ENCODE data around the gene ERCC8.
"Not testable (repeated sequence)": the region's sequence is repeated elsewhere in the genome, so short reads cannot be mapped to it uniquely, and the experiment has no call there.

ERCC8 gene

DNA sequence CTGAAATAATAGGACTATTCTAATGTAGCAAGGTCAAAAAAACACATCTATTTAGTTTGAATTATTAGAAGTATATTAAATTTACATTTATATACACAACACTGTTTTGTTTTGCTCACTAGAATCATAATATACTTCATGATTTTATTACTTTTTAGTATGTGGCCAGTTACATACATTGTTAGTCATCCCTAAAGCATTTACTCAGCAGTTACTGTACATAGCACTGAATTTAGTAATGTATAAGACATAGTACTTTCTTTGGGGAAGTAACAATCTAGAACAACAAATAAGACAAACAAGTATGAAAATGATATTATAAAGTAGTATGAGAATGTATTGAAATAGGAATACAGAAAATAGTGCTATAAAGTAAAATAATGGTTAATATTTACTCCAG is 28.2 kb downstream of the ERCC8 start:
- DNase-seq (ENCODE audit: low read depth in 2 of 2), result no peak

DNA sequence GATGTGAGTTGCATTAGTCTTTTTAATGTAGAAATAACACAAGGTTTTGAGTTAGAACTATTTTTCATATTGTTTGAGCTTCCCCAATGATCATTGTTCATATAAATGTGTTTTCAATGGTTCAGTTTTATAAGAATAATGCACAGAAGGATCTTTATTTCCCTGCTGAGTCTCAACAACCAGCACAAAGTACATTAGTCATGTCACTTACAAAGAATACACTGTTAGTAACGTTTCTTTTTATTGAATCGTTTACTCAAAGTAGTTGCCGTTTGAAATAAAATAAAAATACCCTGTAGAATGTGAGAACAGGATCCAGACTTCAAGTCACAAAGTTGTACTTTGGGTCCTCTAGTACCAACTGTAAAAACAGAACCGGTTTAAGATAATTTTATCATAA is 41.5 kb downstream of the ERCC8 start:
- DNase-seq (ENCODE audit: low read depth in 2 of 2), result no peak

DNA sequence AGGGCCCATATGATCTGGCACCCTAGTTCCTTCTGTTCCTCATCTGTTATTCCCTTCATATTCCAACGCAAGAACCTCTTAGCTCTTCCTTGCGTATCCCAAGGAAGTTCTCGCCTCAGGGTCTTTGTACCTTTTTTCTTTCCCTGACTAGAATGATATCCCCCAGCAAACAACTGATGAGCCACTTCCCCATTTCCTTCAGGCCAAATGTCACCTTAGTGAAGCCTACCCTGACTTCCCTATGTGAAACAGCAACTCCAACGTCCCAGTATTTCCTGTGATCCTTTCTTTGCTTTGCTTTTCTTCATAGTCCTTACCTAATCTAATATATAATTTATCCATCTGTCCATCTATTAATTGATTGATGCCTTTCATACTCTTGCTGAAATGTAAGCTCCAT is 47.9 kb downstream of the ERCC8 start:
- no peak for DNase-seq (ENCODE audit: low read depth in 2 of 2)

DNA sequence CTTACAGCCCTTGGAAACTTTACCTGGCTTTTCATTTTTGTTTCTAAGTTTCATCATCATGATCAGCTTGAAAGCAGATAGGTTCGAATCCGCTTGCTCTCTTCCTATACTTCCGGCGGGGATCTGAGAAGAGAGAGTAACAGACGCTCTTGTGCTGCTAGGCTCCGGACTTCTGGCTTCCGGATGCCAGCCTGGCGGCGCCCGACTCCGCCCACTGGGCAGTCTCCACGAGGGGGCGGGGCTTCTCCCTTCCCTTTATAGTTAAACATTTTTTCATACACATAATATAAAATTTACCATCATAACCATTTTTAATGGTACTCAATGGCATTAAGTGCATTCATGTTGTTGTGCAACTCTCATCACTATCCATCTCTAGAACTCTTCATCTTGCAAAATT is 51.3 kb downstream of the ERCC8 start:
- no peak for DNase-seq (ENCODE audit: low read depth in 2 of 2)

DNA sequence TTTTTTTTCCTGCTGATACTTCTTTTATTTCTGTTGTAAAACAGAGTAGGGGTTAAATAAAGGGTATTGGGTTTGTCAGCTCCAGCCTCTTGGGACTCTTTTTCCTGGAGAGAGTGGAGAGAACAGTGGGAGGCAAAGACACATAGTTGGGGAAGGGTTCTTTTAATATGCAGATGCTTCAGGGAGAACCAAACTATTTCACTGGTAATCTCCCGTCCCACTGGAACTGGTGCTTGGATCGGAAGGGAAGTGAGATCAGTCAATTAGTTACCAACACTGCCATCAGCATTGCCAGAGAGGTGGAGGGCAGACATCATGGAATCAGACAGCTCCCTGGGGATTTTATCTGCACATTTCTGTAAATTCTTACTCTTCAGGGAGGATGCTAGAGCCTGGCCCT is 53.2 kb downstream of the ERCC8 start:
- DNase-seq (ENCODE audit: low read depth in 2 of 2), result no peak

DNA sequence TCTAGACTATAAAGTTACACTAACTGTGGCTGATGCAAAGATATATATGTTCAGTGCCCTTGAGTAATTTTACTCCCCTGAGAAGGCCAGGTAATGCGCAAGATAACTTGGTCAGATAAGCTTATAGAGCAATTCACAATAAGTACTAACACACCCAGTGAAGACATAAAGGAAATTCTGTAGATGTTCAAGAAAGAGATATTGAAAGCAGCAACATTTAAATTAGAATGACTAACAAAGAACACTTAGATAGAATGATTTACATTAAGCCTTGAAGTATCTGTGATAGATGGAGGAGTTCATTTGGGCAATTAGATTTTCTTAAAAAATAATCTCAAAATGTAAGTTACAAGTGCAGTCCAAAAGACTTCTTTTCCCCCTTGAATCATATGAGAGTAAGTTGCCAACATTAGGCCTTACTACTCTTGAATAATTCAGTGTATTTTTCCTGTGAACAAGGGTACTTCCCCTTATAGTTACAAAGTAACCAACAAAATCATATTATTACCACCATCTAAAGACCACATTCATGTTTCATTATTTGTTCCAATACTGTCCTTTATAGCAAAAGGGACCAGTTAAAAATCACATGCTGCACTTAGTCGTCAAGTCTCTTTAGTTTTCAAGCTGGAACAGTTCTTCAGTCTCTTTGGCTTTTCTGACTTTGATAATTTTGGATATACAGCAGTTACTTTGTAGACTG is 56.4 kb downstream of the ERCC8 start:
- no peak for DNase-seq (ENCODE audit: low read depth in 2 of 2)

DNA sequence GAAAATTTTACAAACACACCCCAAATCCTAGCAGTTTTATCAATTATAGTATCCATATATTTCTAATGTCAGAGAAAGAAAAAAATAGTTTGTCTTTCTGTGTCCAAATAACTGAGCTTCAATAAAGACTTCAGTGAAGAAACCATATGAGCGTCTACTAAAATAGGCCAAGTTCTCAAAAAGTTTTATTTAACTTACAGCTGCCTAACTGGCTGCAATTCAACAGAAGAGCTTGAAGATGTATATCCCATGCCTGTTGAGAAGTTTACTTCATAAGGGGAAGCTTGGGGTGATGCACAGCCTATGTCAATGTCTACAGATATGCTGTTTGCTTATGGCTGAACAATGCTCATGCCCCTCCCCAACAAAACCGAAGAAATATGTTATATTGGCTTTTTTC is 57.1 kb downstream of the ERCC8 start:
- no peak for DNase-seq (ENCODE audit: low read depth in 2 of 2)

DNA sequence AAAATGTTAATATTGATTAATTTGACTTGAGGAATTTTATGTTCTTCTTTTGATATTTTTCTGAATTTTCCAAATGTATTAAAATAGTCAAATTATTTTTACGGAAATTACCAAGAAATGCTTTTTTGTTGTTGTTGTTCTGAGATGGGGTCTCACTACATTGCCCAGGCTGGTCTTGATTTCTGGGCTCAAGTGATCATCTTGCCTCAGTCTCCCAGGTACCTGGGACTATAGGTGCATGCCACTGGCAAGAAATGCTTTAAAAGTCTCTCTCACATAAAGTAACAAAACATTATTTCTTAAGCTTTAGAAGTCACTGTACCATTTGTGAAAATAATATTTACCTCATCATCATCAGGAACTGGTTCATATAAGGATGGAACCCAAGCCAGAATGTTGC is 57.8 kb downstream of the ERCC8 start:
- no peak for DNase-seq (ENCODE audit: low read depth in 2 of 2)

DNA sequence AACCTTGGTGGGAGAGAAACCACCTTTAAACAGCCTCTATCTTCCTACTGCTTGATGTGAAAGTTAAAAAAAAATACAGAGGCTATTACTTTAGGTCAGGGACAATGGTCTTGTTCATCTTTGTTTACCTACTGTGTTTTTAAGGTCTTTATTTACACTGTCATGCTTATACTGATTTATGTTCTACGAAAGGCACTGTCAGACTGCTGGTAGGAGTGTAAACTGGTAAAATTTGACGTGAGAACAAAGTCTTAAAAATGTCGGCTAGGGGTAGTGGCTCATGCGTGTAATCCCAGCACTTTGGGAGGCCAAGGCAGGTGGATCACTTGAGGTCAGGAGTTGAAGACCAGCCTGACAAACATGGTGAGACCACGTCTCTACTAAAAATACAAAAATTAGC is 58.7 kb downstream of the ERCC8 start:
- no peak for DNase-seq (ENCODE audit: low read depth in 2 of 2)

DNA sequence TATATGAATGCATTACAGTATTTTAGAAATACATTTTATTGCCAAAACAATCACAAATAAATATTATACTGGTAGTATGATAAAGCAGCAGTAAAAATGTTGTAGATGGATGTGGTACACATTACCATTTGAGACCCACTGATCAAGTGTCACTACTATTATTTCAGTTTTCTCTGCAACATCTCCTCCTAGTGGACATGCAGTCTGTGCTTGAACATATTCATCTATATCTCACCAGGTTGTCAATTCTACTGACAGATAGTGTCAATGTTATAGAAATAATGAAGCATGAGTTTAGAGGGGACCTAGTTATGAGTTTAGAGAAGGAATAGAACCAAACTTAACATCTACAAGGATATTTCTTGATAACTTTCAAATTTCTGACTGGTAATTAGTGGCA is 61.6 kb downstream of the ERCC8 start:
- no peak for DNase-seq (ENCODE audit: low read depth in 2 of 2)

DNA sequence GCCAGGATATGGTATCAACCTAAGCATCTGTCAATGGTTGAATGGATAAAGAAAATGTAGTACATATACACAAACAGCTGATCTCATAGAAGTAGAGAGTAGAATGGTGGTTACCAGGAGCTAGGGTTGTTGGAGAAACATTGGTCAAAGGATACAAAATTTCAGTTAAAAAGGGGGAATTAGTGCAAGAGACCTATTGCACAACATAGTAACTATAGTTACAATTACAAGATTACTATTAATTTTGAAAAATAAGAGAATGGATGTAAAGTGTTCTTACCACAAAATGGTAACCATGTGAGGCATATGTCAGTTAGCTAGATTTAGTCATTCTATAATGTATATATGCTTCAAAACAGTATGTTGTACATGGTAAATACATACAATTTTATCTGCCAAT is 72.0 kb downstream of the ERCC8 start:
- no peak for DNase-seq (ENCODE audit: low read depth in 2 of 2)

DNA sequence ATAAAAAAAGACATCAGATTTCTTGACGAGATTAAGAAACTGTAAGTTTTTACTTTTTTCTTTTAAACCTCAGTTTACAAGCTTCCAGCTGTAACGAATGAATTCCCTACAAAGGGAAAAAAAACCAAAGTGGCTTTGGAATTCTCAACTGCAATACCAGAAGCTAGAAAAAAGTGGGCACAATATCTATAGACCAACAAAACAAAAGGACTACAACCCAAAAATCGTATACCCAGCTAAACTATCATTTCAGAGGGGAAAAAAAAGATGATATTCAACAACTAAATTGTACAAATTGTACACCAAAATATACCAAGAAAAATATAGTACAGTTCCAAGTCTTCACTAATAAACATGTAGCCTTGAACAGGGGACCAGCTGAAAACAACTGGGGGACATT is 74.0 kb downstream of the ERCC8 start:
- no peak for DNase-seq (ENCODE audit: low read depth in 2 of 2)

DNA sequence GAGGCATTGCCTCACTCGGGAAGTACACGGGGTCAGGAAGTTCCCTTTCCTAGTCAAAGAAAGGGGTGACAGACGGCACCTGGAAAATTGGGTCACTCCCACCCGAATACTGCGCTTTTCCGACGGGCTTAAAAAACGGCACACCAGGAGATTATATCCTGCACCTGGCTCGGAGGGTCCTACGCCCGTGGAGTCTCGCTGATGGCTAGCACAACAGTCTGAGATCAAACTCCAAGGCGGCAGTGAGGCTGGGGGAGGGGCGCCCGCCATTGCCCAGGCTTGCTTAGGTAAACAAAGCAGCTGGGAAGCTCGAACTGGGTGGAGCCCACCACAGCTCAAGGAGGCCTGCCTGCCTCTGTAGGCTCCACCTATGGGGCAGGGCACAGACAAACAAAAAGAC is 84.3 kb downstream of the ERCC8 start:
- not testable (repeated sequence) for DNase-seq (ENCODE audit: low read depth in 2 of 2)

DNA sequence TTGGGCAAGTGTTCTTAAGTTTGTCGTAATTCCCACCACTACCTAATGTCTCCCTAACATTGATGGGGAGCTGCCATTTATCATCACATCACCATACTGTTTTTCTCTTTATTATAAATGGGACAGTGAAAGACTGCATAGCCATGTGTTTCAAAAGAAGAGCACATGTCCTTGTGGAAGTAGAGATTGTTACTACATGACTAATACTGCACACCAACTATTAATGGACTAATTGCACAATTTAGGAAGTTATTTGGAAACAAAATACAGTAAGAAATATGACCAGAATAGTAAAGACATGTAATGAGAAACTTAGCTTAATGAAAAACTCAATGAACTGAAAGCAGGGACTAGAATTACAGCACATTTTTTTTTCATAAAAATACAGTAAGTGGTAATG is 88.8 kb downstream of the ERCC8 start:
- DNase-seq (ENCODE audit: low read depth in 2 of 2), result no peak

DNA sequence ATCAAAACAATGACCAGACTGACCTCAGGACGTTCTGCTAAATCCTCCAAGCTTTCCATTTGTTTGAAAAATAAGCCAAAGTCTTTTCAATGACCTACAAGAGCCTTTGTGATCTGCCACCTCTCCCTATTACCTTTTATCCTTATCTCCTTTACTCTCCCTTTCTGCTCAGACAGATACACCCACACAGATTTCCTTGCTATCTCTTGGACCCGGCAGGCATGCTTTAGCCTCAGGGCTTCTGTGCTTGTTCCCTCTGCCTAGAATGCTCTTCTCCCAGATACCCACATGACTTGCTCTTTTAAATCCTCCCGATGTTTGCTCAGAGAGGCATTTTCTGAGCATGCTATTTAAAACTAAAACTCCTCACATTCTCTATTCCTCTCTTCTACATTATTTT is 91.9 kb downstream of the ERCC8 start:
- DNase-seq (ENCODE audit: low read depth in 2 of 2), result no peak

DNA sequence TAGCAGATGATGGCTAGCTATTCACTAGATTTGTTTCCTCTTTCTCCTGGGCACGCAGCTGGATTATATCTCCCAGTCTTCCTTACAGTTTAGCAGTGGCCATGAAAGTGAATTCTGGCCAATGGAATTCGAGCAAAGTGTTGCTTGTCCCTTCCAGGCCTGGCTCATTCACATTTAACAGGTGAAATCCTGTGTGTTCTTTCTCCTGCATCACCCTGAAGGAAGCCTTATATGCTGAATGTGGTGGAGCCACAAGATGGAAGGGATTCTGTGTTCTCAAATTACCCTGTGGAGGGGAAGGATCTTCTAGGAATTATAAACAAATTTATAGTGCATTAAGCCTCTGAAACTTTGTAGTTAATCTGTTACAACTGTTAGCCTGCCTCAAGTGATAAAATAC is 92.6 kb downstream of the ERCC8 start:
- no peak for DNase-seq (ENCODE audit: low read depth in 2 of 2)

DNA sequence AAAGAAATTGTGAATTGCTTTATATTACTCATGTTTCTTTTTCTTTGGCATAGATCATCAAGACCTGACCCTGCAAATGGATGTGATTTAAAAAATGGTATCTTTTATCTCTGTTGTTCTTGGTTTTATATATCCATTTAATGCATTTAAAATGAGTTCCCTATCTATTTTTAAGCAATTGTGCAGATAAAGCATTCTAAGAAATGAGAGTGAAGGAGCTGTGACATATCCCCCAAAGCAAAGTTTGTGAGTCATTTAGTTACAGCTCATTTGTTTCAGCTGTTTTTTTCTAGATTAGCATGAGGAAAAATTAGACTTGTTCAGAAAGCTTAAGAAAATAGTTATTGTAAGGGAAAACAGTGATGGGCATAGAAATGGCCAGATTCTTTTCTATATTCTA is 93.2 kb downstream of the ERCC8 start:
- no peak for DNase-seq (ENCODE audit: low read depth in 2 of 2)

DNA sequence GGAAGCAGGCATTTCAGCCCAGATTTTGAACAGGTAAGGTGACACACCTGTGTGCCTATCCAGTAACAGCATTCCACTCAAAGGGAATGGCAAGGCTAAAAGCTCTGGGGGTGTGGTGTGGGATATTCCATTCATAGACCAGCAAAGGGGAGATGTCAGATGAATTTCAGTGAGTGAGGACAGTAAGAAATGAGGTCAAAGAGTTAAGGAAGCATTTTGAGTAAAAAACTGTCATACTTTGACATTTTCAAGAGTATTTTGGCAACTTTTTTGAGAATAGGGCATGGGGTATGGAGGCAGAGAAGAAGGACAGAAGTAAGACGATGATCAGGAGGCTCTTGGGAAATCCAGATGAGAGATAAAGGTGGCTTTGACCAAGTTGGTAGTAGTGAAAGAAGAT is 98.6 kb downstream of the ERCC8 start:
- no peak for DNase-seq (ENCODE audit: low read depth in 2 of 2)

DNA sequence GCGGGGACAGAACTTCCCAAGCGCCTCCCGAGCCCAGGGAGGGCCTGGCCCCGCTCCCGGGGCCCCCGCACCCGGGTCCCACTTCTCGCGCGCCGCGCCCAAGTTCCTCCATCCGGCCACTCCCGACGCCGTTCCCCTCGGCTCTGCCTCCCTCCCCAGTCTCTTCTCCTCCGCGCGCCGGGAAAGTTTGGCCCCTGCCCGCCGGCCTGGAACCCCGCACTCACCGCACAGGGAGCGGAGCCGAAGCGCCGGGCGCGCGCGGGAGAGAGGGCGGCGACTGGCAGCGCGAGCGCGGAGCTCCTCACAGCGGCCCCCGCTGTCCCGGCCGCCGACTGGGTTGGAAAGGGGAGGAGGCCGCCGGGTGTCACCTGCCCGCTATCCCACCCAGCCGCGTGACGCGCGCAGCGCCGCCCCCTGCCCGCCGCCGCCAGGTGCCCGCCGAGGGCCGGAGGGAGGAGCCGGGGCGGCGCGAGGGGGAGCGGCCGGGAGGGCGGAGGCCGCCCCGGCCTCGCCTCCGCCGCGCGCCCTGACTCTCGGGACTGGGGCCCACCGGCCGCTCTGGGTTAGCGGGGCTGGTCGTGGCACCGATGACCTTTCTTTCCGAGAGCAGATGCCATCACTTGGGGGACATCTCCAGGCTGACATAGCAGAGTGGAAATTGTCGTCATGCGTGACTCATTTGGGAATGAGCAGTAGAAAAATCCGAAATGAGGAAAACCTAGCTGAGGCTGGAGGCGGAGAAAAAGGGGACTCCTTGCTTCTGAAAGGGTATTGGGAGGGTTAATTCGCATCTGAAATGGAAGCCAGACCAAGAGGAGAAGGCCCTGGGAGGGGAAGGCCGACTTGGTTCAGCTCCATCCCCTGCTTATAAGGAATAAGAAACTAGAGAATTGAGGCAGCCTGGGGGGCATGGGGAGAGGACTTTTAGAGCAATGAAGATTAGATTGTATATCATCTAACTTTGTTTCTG is 100.6 kb downstream of the ERCC8 start, which contains the start of gene ELOVL7:
TSS of gene ELOVL7 (minus strand) at position 334 of the 970 bp plus-strand sequence. CDS start 56,872 bp downstream, outside the sequence.
- DNase-seq (ENCODE audit: low read depth in 2 of 2), result peak; percentile 10 to 37

DNA sequence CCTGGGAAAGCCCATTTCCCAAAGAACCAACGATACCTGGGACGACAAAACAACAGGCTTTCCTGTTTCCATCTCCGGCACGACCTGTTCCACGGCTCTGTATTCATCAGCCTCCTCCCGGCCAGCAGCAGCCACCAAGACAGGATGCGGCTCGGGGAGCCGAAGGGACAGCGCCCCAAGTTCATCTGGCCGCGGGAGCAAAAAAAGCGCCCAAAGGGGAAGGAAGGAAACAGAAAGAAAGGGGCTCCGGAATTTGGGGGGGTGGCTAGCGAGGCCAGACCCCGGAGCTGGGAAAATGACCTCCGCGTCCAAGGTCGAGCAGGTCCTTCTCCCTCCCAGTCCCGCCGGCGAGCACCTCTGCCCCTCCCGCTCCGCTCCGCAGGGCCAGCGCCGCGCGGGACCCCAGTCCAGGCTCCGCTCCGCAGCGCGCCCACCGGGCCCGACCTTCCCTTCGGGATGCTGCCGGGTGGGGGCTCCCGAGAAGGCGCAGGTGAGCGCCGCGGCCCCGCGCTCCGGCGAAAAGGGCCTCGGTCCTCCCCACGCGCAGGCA is 101.4 kb downstream of the ERCC8 start:
- no peak for DNase-seq (ENCODE audit: low read depth in 2 of 2)

DNA sequence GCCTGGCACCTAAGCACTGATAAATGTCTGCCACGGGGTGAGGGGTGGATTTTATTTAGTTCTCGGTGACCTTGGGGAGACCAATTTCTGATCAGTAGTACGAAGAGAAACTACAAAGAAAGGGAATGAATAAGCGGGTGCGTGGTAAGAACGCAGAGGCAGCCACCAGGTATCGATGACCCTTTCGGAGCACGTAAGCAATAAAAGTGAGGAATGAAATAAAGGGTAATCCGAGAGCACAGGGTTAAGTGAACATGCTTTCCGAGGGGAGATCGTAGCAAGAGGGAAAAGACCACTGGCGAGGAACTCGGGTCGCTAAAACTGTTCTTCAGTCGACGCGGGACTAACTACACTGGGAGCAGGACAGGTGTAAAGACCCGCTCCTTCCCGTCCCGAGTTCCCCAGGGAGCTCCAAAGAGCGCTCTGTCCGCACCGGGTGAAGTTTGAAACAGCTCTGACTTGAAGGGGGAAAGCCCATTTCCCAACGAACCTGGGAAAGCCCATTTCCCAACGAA is 101.9 kb downstream of the ERCC8 start:
- DNase-seq (ENCODE audit: low read depth in 2 of 2), result no peak

DNA sequence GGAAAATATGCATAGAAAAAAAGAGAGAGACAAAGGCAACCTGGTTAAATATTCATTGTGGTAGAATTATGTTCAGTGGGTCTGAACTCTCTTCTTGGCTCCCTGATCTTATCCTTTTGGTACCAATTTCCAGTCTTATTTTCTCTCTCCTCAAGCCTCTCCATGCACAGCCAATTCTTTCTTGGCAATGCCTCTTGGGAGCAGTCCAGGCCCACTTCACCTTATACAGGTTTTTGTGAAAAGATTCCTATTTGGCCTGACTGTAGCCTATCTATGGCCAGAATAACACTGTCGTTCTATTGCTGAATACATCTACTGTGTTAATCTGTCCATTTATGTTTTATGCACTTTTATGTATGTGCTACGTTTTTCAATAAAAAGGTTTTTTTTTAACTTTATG is 103.5 kb downstream of the ERCC8 start:
- DNase-seq (ENCODE audit: low read depth in 2 of 2), result no peak

DNA sequence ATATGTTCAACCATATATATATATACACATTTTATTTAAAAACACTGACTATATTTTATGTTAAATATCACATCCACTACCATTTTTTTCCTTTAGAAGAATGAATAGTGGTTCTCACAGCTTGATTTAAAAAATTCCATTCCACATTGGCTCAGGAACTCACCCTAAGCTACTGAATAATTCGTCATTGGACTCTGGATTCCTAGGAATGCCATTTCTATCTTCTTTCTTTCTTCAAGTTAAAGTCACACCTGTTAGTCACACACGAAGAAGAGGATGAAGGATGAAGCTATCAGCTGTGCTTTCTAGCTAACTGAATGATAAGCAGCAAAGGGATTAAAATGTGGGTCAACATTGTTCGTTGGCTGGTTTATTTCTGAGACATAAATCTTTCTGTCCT is 108.7 kb downstream of the ERCC8 start:
- no peak for DNase-seq (ENCODE audit: low read depth in 2 of 2)

Measured in stimulated activated CD4-positive, alpha-beta T cell treated with anti-CD3 and anti-CD28 coated beads, Interleukin-12 subunit alpha, Interleukin-12 subunit beta, amount 100 ng/mL, for 24 hours (primary cell).